Liver (tissue), 9 donors: ENCODE measurements around the gene XPO5. TPM values are rescaled to one million over a fixed set of nuclear protein-coding genes. Genes with fewer than 3 reads are reported as not detected.
A peak's percentile ranks its signal among the peaks of the same experiment; 100 is the strongest.

Source experiments
- DNase-seq: peaks from one replicate; pipeline ENCODE4 v3.0.0-alpha.2; 2017; ENCODE audit warnings: low spot score
- H3K27ac ChIP-seq, 2 donors: one replicate each; pipeline ENCODE4 v1.7.0; 2013; ENCODE audit warnings: inconsistent platforms in 2 of 2, low read length in 2 of 2, control low read depth in 1 of 2, low read depth in 1 of 2, mild to moderate bottlenecking in 1 of 2
- H3K27me3 ChIP-seq, 4 donors: one replicate each; pipeline versions ENCODE4 v1.6.1 to v1.7.0; 2013; ENCODE audit warnings: low read length in 3 of 4, inconsistent platforms in 1 of 4, mild to moderate bottlenecking in 1 of 4, moderate library complexity in 1 of 4; ENCODE audit not compliant: control insufficient read depth in 4 of 4, insufficient read depth in 4 of 4
- H3K36me3 ChIP-seq, 4 donors: one replicate each; pipeline versions ENCODE4 v1.6.1 to v1.7.0; 2013; ENCODE audit warnings: low read length in 3 of 4, mild to moderate bottlenecking in 3 of 4, low read depth in 1 of 4, moderate library complexity in 1 of 4; ENCODE audit not compliant: control insufficient read depth in 4 of 4, insufficient read depth in 3 of 4
- H3K4me1 ChIP-seq, 4 donors: one replicate each; pipeline versions ENCODE4 v1.6.1 to v1.7.0; 2013; ENCODE audit warnings: low read length in 3 of 4, mild to moderate bottlenecking in 3 of 4, moderate library complexity in 1 of 4; ENCODE audit not compliant: control insufficient read depth in 4 of 4, insufficient read depth in 4 of 4
- H3K4me3 ChIP-seq, 3 donors: one replicate each; pipeline versions ENCODE4 v1.6.1 to v1.7.0; 2013; ENCODE audit warnings: low read length in 3 of 3, control low read depth in 1 of 3, low read depth in 1 of 3, mild to moderate bottlenecking in 1 of 3
- H3K9ac ChIP-seq, 2 donors: one replicate each; pipeline ENCODE4 v1.7.0; 2013; ENCODE audit warnings: low read length in 2 of 2, mild to moderate bottlenecking in 2 of 2, moderate library complexity in 2 of 2, control low read depth in 1 of 2, low read depth in 1 of 2
- H3K9me3 ChIP-seq, 4 donors: one replicate each; pipeline versions ENCODE4 v1.6.1 to v1.7.0; 2013; ENCODE audit warnings: low read length in 3 of 4; ENCODE audit not compliant: control insufficient read depth in 4 of 4
- FOXA1 ChIP-seq: IDR thresholded peaks from 2 replicates; pipeline ENCODE4 v1.6.1; 2016; ENCODE audit warnings: antibody characterized with exemption
- FOXA2 ChIP-seq: IDR thresholded peaks from 2 replicates; pipeline ENCODE4 v1.6.1; 2016; ENCODE audit warnings: antibody characterized with exemption
- GABPA ChIP-seq, 2 donors: IDR thresholded peaks in 1 of 2; conservative IDR thresholded peaks in 1 of 2; 2 replicates each; pipeline ENCODE4 v1.6.1; 2016; ENCODE audit warnings: antibody characterized with exemption in 2 of 2, mild to moderate bottlenecking in 1 of 2, moderate library complexity in 1 of 2
- HNF4A ChIP-seq, 2 donors: conservative IDR thresholded peaks; 2 replicates each; pipeline ENCODE4 v1.6.1; 2016; ENCODE audit warnings: antibody characterized with exemption in 2 of 2, mild to moderate bottlenecking in 2 of 2
- HNF4G ChIP-seq: IDR thresholded peaks from 2 replicates; pipeline ENCODE4 v1.6.1; 2016; ENCODE audit warnings: antibody characterized with exemption
- RAD21 ChIP-seq, 2 donors: IDR thresholded peaks; 2 replicates each; pipeline ENCODE4 v1.6.1; 2016; ENCODE audit warnings: antibody characterized with exemption in 2 of 2, mild to moderate bottlenecking in 2 of 2
- RXRA ChIP-seq, 2 donors: IDR thresholded peaks; 2 replicates each; pipeline ENCODE4 v1.6.1; 2017 to 2018; ENCODE audit warnings: antibody characterized with exemption in 2 of 2, mild to moderate bottlenecking in 1 of 2
- SP1 ChIP-seq: IDR thresholded peaks from 2 replicates; pipeline ENCODE4 v1.6.1; 2018; ENCODE audit warnings: antibody characterized with exemption, mild to moderate bottlenecking
- YY1 ChIP-seq: IDR thresholded peaks from 2 replicates; pipeline ENCODE4 v1.6.1; 2016; ENCODE audit warnings: antibody characterized with exemption, mild to moderate bottlenecking
- WGBS: extraction: QIAGEN DNeasy Blood & Tissue Kit; methylation state at CpG from one replicate; pipeline ENCODE4 v1.1.7; 2013; 5-methylcytosine and 5-hydroxymethylcytosine counted together
- polyA plus RNA-seq, 2 donors: library from polyadenylated mRNA; stranded (reverse) in 1 of 2; unstranded in 1 of 2; fragments of 200-250 nt in 1 of 2; fragments of >200 nt in 1 of 2; fragmentation: Nextera tagmentation in 1 of 2; extraction: Ambion mirVana in 1 of 2; gene quantifications; one replicate each; pipeline versions ENCODE4 v1.2.1 to v1.2.3, GENCODE V29; 2013 to 2015
- total RNA-seq, 2 donors: library from RNA; depleted of rRNA; stranded (reverse); fragments of >200 nt; gene quantifications; one replicate each; pipeline ENCODE4 v1.2.3, GENCODE V29; 2014
- TF ChIP-seq, protein P1 (sequence below): IDR thresholded peaks from 2 replicates; pipeline ENCODE4 v1.6.1; 2016; ENCODE audit warnings: antibody characterized with exemption, mild to moderate bottlenecking
- TF ChIP-seq, protein P2 (sequence below): IDR thresholded peaks from 2 replicates; pipeline ENCODE4 v1.6.1; 2016; ENCODE audit warnings: antibody characterized with exemption
- donor health status: healthy.
- donor health status: healthy.
- donor health status: healthy.
- donor health status: healthy.
- donor health status: healthy.

Gene XPO5
- total and polyA plus RNA-seq, 4 donors = 6.1 to 15.8 (median 9.8) TPM

DNA sequence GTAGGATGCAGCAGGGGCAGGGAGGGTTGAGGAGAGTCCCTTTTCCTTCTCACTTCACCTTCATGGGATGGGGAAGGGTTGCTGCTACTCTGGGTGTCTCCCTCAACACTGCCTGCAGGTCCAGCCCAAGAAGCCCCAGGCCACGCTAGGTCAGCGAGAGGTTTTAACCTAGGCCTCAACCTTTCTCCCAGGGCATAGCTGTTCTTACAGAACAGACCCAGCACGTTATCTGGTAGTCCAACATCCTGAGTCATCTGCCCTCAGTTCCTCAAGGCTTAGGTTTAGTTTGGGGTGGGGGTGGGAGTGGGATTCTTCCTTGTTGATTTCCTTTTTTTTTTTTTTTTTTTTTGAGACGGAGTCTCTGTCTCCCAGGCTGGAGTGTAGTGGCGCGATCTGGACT, 81.5 kb downstream of the XPO5 start:
- Histone ChIP-seq H3K9ac (no peak overlapping the region), H3K9me3 (no peaks in the 10 kb centered on the region), H3K4me1 (peaks cover 15 to 47% (median 36%) of the 10 kb centered on the region in 4 donors), H3K36me3 (peaks cover 0 to 5% (median 0%) of the 10 kb centered on the region in 4 donors), H3K27ac (peak overlapping the region in 1 of 2 donors; percentile 62), H3K27me3 (no peaks in the 10 kb centered on the region), H3K4me3 (no peak overlapping the region)
- WGBS = 93% methylated on average over 6 of the region's 6 CpGs
- no peak for TF ChIP-seq GABPA (IDR thresholded peaks at IDR 0.05 in 1 of 2, conservative IDR thresholded peaks at IDR 0.05 in 1 of 2)
- DNase-seq = no peak

DNA sequence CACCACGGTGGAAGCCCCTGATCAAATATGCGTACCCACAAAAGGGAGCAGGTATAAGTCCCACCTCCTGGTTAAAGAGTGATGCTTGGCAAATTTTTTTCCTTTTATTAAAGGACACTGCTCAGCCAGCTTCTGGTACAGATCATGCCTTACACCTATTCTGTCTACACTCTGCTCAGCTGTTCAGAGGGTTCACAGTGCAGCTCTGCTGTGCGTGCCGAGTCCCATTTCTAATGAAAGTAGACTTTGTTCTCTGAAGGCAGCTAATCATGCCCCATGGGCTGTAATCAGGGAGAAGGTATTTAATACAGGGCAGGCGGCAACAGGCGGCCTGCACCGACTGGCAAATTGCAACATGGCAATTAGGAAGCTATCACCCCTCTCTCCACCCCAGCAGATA, 82.0 kb downstream of the XPO5 start:
- H3K27me3 ChIP-seq = no peaks in the 10 kb centered on the region
- DNase-seq = no peak

DNA sequence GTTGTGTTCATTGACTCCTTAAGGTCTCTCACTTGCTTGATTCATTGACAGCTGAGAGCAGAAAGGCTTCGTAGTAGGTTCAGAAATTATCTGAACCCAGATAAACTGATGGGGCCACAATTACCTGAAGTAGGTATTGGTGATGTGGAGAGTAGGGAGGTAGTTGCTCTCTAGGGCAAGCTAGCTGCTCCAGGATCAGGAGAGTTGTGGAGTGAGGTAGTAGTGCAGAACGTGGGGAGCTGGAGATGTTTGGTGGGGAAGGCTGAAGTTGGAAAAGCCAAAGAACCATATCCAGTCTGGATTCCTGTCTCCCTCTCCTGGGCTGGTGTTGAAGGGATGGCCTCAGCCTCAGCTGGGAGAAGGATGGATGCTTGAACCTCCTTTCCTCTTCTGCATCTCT, 82.6 kb downstream of the XPO5 start:
- TF ChIP-seq GABPA (IDR thresholded peaks at IDR 0.05 in 1 of 2, conservative IDR thresholded peaks at IDR 0.05 in 1 of 2) = no peak
- no peak for TF ChIP-seq HNF4G
- TF ChIP-seq, protein P1, sequence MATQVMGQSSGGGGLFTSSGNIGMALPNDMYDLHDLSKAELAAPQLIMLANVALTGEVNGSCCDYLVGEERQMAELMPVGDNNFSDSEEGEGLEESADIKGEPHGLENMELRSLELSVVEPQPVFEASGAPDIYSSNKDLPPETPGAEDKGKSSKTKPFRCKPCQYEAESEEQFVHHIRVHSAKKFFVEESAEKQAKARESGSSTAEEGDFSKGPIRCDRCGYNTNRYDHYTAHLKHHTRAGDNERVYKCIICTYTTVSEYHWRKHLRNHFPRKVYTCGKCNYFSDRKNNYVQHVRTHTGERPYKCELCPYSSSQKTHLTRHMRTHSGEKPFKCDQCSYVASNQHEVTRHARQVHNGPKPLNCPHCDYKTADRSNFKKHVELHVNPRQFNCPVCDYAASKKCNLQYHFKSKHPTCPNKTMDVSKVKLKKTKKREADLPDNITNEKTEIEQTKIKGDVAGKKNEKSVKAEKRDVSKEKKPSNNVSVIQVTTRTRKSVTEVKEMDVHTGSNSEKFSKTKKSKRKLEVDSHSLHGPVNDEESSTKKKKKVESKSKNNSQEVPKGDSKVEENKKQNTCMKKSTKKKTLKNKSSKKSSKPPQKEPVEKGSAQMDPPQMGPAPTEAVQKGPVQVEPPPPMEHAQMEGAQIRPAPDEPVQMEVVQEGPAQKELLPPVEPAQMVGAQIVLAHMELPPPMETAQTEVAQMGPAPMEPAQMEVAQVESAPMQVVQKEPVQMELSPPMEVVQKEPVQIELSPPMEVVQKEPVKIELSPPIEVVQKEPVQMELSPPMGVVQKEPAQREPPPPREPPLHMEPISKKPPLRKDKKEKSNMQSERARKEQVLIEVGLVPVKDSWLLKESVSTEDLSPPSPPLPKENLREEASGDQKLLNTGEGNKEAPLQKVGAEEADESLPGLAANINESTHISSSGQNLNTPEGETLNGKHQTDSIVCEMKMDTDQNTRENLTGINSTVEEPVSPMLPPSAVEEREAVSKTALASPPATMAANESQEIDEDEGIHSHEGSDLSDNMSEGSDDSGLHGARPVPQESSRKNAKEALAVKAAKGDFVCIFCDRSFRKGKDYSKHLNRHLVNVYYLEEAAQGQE = no peak
- no peak for TF ChIP-seq RAD21 (IDR thresholded peaks at IDR 0.05)
- no peak for TF ChIP-seq RXRA (IDR thresholded peaks at IDR 0.05)
- 93% methylated on average over 2 of the region's 2 CpGs for WGBS
- Histone ChIP-seq H3K4me3 (no peak overlapping the region), H3K9me3 (no peaks in the 10 kb centered on the region), H3K4me1 (peaks cover 10 to 39% (median 29%) of the 10 kb centered on the region in 4 donors), H3K36me3 (no peaks in the 10 kb centered on the region), H3K9ac (no peak overlapping the region), H3K27ac (peak overlapping the region in 1 of 2 donors; percentile 62), H3K27me3 (no peaks in the 10 kb centered on the region)
- DNase-seq = no peak

More for the DNA sequence above, 82.0 kb downstream of the XPO5 start:
- Histone ChIP-seq H3K4me1 (peaks cover 10 to 42% (median 32%) of the 10 kb centered on the region in 4 donors), H3K36me3 (peaks cover 0 to 3% (median 0%) of the 10 kb centered on the region in 4 donors), H3K9me3 (no peaks in the 10 kb centered on the region), H3K4me3 (no peak overlapping the region), H3K27ac (peak overlapping the region in 1 of 2 donors; percentile 62), H3K9ac (no peak overlapping the region)
- 56% methylated on average over 7 of the region's 7 CpGs for WGBS
- peak; percentile 34 to 69 for TF ChIP-seq RXRA (IDR thresholded peaks at IDR 0.05)
- peak; percentile 85 for TF ChIP-seq SP1
- TF ChIP-seq FOXA2 = no peak
- no peak for TF ChIP-seq GABPA (IDR thresholded peaks at IDR 0.05 in 1 of 2, conservative IDR thresholded peaks at IDR 0.05 in 1 of 2)
- TF ChIP-seq FOXA1 = no peak
- TF ChIP-seq HNF4G = peak; percentile 64
- peak; percentile 93 to 95 for TF ChIP-seq HNF4A (conservative IDR thresholded peaks at IDR 0.05)
- peak; percentile 54 for TF ChIP-seq YY1
- TF ChIP-seq, protein P2, sequence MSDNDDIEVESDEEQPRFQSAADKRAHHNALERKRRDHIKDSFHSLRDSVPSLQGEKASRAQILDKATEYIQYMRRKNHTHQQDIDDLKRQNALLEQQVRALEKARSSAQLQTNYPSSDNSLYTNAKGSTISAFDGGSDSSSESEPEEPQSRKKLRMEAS = peak; percentile 38
